Measurements from ENCODE around the gene TMEM234.

GRCh38 chr1:32205401-32206370 lies 16.5 kb downstream of the TMEM234 start, which contains the start of gene IQCC:
- TF ChIP-seq CTCF (IDR thresholded peaks at IDR 0.05), result no peak
- peak; percentile 90 for TF ChIP-seq POLR2AphosphoS5 (IDR thresholded peaks at IDR 0.05; ENCODE audit: low read depth, low read length)
- TF ChIP-seq SIN3A (IDR thresholded peaks at IDR 0.05; ENCODE audit: borderline replicate concordance, insufficient read depth, low read depth, low read length), result peak; percentile 87; the same call in 1 of the 2 replicates
- TF ChIP-seq, protein P1, sequence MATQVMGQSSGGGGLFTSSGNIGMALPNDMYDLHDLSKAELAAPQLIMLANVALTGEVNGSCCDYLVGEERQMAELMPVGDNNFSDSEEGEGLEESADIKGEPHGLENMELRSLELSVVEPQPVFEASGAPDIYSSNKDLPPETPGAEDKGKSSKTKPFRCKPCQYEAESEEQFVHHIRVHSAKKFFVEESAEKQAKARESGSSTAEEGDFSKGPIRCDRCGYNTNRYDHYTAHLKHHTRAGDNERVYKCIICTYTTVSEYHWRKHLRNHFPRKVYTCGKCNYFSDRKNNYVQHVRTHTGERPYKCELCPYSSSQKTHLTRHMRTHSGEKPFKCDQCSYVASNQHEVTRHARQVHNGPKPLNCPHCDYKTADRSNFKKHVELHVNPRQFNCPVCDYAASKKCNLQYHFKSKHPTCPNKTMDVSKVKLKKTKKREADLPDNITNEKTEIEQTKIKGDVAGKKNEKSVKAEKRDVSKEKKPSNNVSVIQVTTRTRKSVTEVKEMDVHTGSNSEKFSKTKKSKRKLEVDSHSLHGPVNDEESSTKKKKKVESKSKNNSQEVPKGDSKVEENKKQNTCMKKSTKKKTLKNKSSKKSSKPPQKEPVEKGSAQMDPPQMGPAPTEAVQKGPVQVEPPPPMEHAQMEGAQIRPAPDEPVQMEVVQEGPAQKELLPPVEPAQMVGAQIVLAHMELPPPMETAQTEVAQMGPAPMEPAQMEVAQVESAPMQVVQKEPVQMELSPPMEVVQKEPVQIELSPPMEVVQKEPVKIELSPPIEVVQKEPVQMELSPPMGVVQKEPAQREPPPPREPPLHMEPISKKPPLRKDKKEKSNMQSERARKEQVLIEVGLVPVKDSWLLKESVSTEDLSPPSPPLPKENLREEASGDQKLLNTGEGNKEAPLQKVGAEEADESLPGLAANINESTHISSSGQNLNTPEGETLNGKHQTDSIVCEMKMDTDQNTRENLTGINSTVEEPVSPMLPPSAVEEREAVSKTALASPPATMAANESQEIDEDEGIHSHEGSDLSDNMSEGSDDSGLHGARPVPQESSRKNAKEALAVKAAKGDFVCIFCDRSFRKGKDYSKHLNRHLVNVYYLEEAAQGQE (IDR thresholded peaks at IDR 0.05; ENCODE audit: insufficient read depth in 1 of 2, low read depth in 2 of 2, low read length in 1 of 2), result no peak

Data from Panc1 (cell line).